ENCODE results near the gene CATSPERZ. TPM values are rescaled to one million over a fixed set of nuclear protein-coding genes. Genes with fewer than 3 reads are reported as not detected.

CATSPERZ gene
- total and polyA plus RNA-seq, 2 of the 13 experiments (the other 11 are each of a cell fraction or from before 2014, with no cell fraction given) = 0.22 to 0.48 TPM

- TF ChIP-seq PRMT3 (CRISPR knock-in tag; IDR thresholded peaks at IDR 0.05; ENCODE audit: borderline replicate concordance, low read depth) (no peak), MATR3 (CRISPR knock-in tag; IDR thresholded peaks at IDR 0.05) (no peak), ZFP41 (CRISPR knock-in tag; IDR thresholded peaks at IDR 0.05; ENCODE audit: borderline replicate concordance) (no peak), MEIS1 (CRISPR knock-in tag; IDR thresholded peaks at IDR 0.05; ENCODE audit: borderline replicate concordance) (no peak), IKZF1 (IDR thresholded peaks at IDR 0.05) (no peak), ZNF766 (CRISPR knock-in tag; IDR thresholded peaks at IDR 0.05; ENCODE audit: borderline replicate concordance) (peak; percentile 29; the same call in 1 of the 2 replicates), FOXJ3 (CRISPR knock-in tag; IDR thresholded peaks at IDR 0.05; ENCODE audit: borderline replicate concordance) (peak; percentile 66; the same call in 1 of the 2 replicates), TSC22D2 (CRISPR knock-in tag; IDR thresholded peaks at IDR 0.05; ENCODE audit: borderline replicate concordance) (peak; percentile 11; the same call in 1 of the 2 replicates), SOX5 (CRISPR knock-in tag; IDR thresholded peaks at IDR 0.05; ENCODE audit: borderline replicate concordance) (peak; percentile 40; the same call in 1 of the 2 replicates), ZNF296 (CRISPR knock-in tag; conservative IDR thresholded peaks at IDR 0.05) (no peak), HOXA7 (CRISPR knock-in tag; IDR thresholded peaks at IDR 0.05) (no peak), ZNF143 (CRISPR knock-in tag; IDR thresholded peaks at IDR 0.05) (peak; percentile 90), PBX3 (CRISPR knock-in tag; IDR thresholded peaks at IDR 0.05; ENCODE audit: borderline replicate concordance) (no peak), GLI4 (CRISPR knock-in tag; IDR thresholded peaks at IDR 0.05; ENCODE audit: borderline replicate concordance) (no peak), AKNA (CRISPR knock-in tag; IDR thresholded peaks at IDR 0.05; ENCODE audit: borderline replicate concordance) (no peak), ZNF124 (CRISPR knock-in tag; IDR thresholded peaks at IDR 0.05) (no peak; the same call in none of the 2 replicates), BCLAF1 (IDR thresholded peaks at IDR 0.05) (no peak)
These were observed 30.5 kb upstream of the CATSPERZ start (continued) for GRCh38 chr11:64269540-64270220.

Measured in HepG2 (cell line).